ENCODE measurements around the gene CYSLTR1. TPM values are rescaled to one million over a fixed set of nuclear protein-coding genes. Genes with fewer than 3 reads are reported as not detected.
"Not testable (repeated sequence)": the region's sequence is repeated elsewhere in the genome, so short reads cannot be mapped to it uniquely, and the experiment has no call there.

Gene CYSLTR1, protein sequence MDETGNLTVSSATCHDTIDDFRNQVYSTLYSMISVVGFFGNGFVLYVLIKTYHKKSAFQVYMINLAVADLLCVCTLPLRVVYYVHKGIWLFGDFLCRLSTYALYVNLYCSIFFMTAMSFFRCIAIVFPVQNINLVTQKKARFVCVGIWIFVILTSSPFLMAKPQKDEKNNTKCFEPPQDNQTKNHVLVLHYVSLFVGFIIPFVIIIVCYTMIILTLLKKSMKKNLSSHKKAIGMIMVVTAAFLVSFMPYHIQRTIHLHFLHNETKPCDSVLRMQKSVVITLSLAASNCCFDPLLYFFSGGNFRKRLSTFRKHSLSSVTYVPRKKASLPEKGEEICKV
- total RNA-seq (2014; rRNA removed; shearing (Covaris generic)) = 0.12 TPM in 1 of 2 replicates, not detected in the other

DNA sequence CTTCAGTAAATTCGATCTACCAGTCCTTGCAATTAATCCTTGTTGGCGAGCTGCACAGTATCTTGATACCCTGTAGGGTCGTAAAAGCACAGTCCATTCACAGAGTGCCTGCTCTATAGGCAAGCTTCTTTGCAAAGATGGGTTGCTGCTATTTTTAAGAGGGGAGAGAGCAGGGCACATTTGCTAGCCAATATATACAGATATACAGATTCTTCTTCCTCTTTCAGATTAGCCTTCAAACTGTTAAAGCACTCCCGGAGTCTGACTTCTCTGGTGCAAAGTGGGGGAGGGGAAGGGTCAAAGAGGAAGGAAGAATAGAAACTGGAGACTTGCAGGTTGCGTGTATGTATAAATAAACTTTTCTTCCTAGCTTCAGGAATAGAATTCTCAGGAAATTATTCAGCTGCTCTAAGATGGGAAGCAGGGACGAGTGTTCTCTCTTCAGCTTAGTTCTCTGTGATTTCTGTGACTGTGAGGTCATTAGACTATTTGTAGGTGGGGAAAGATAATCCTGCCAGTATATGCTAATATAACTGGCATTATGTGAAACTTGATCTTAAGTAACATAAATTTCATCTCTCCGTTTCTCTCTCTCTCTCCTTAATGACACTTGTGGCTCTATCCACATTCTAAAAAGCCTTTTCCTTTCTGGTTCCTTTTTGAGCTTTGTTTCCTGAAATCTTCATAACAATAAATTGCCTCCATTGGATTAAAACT lies at the start of gene CYSLTR1:
Gene CYSLTR1, minus strand, starts transcription at position 242 of the 717 bp plus-strand sequence. CDS start 53,865 bp downstream, outside the sequence.
- no peak for DNase-seq (ENCODE audit: low spot score)
- in situ Hi-C loops (cut with HindIII; ENCODE audit: low sequenced_read_pairs) = no loop called here

DNA sequence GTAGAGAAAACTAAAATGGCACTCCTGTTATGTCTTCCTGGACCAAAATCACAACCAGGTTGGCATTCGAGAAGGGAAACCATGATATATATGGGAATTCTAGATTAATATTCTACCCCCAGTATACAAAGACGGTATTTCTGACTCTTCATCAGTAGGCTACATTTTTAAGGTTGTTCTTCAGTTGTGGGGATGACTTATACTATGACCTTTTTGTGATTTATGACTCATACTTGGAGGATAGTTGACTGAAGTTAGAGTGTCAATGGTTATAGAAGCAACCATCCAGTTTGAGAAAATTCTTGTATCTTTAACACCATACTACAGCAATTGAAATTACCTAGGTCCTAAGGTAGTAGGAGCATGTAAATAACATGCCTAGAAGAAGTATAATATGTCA lies 49.8 kb upstream of the CYSLTR1 start:
- no peak for DNase-seq (ENCODE audit: low spot score)
- in situ Hi-C loops (cut with HindIII; ENCODE audit: low sequenced_read_pairs) = no loop called here

DNA sequence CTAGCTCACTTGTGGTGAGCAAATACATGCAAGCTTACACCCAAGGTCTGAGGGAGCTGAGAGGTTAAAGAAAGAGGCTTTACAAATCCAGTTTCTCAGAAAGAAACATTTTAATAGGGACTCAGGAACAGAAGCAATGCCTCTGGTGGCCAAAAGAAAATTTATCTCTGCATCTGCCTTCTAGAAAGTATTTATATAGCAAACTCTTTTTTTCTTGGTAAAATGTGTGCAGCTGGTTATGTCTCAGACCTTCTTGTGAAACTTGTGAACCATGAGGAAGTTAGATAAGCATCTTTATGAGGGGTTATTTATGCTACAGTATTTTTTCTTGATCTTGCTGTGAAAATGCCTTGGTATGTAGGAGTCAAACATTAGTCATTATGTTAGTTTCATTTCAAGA lies 48.5 kb upstream of the CYSLTR1 start:
- in situ Hi-C loops (cut with HindIII; ENCODE audit: low sequenced_read_pairs) = no loop called here
- no peak for DNase-seq (ENCODE audit: low spot score)

DNA sequence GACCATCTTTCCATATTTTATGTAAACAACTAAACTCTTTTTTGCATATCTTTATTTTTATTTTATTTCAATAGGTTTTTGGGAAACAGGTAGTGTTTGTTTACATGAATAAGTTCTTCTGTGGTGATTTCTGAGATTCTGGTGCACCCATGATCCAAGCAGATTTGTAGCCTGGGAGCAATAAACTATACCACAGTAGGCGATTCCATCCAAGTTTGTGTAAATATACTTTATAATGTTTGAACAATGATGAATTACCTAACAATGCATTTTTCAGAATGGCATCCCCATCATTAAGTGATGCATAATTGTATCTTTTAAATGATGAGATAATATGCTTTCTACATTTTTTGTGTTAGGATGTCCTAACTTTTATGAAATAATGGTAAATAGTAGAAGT lies 39.2 kb upstream of the CYSLTR1 start:
- no peak for DNase-seq (ENCODE audit: low spot score)
- in situ Hi-C loops (cut with HindIII; ENCODE audit: low sequenced_read_pairs) = no loop called here

DNA sequence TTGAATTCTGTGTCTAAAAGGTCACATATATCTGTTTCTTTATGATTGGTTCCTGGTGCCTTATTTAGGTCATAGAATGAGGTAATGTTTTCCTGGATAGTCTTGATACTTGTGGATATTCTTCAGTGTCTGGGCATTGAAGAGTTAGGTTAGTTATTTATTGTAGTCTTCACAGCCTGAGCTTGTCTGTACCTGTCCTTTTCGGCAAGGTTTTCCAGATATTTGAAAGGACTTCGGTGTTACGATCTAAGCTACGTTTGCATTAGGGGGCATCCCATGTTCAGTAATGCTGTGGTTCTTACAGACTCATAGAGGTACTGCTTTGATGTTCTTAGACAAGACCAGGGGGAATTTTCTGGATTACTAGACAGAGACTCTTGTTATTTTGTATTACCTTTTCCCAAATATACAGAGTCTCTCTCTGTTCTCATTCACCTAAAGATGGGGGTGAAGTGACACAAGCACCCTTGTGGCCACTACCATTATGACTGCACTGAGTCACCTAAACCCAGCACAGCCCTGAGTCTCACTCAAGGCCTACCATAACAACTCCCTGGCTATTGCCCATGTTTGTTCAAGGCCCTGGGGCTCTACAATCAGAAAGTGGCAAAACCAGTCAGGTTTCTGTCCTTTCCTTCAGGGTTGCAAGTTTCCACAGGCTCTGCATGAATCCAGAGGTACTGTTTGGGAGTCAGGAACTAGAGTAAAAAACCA lies 30.1 kb upstream of the CYSLTR1 start:
- in situ Hi-C loops (cut with HindIII; ENCODE audit: low sequenced_read_pairs) = no loop called here
- no peak for DNase-seq (ENCODE audit: low spot score)

DNA sequence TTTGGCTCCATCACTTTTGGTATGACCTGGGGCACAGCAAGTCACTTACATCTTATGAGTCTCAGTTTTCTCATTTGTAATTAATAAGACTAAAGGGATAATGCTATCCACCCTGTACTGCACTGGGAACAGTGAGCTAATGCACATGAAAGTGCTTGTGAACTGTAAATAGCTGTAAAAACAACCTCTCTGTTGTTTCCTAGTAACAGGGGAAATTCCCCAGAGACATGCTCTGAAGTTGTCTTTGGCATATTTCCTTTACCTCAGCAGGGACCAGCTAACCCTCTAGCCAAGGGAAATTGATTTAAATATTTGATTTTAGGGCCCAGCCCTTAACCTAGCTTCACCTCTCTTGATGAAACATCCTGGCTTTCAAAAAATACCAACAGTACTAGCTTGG lies 6.1 kb upstream of the CYSLTR1 start:
- no peak for DNase-seq (ENCODE audit: low spot score)
- in situ Hi-C loops (cut with HindIII; ENCODE audit: low sequenced_read_pairs) = no loop called here

DNA sequence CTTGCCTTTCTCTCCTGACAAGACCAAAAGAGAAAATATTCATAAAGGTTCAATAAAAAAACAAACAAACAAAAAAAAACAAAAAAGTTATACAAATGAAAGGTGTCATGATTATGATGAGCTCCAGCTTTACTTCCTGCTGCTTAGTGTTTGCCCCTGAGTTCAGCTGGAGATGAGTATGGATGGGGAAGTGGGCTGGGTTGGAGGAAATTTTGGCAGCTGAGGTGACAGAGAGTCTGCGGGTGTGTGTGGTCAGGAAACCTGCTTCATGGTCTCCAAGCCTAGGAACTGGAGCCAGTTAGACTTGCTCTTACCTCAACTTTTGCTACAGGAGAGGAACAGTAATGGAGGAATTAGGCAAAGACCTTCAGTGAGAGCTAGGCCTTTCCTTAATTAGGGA lies 4.3 kb upstream of the CYSLTR1 start:
- in situ Hi-C loops (cut with HindIII; ENCODE audit: low sequenced_read_pairs) = no loop called here
- DNase-seq (ENCODE audit: low spot score) = no peak

DNA sequence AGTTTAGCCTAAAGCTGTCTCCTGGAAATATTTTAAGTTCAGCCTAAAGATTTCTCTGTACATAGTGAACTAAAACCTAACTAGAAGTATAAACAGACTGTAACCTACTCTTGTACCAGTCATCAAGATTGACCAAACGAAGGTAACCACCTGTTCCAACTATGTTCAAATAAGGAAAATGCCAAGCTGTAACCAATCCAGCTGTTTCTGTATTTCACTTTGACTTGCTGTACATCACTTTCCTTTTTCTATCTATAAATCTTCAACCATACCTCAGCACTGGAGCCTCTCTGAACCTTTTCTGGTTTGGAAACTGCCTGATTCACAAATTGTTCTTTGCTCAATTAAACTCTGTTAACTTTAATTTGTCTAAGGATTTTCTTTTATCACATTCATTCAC lies 3.1 kb upstream of the CYSLTR1 start:
- no peak for DNase-seq (ENCODE audit: low spot score)
- in situ Hi-C loops (cut with HindIII; ENCODE audit: low sequenced_read_pairs) = no loop called here

DNA sequence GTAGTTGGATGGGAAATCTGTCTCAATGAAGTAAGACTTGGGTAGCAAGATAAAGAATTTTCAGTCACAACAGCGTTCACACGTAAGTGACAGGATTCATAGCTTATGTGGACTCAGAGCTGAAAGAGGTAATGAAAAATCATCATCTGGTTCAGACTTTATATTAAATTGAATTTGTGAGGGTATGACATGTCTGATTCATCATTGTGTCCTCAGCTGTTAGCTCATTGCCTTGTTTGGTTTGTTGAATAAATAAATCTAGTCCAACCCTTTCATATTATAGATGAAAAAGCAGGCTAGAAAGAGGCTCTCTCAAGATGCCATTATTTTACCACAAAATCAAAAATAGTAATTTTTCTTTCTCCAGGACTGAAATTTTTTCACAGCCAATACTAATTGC lies 2.7 kb upstream of the CYSLTR1 start:
- in situ Hi-C loops (cut with HindIII; ENCODE audit: low sequenced_read_pairs) = no loop called here
- DNase-seq (ENCODE audit: low spot score) = no peak

DNA sequence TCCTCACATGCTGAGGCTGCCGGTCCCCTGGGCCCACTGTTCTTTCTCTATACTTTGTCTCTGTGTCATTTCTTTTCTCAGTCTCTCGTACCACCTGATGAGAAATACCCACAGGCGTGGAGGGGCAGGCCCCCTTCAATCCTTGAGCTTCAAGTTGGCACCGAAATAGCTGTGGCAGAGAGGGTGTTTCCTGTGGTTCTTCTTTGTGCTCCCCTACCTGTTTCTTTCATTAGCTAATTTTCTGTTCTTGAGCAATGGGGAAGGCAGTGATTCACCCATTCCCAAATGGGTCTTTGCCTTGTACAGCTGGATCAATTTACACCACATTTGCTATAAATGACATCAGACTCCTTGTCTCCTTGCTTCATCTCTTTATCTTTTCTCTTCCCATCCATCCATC lies 2.1 kb upstream of the CYSLTR1 start:
- no peak for DNase-seq (ENCODE audit: low spot score)
- in situ Hi-C loops (cut with HindIII; ENCODE audit: low sequenced_read_pairs) = no loop called here

DNA sequence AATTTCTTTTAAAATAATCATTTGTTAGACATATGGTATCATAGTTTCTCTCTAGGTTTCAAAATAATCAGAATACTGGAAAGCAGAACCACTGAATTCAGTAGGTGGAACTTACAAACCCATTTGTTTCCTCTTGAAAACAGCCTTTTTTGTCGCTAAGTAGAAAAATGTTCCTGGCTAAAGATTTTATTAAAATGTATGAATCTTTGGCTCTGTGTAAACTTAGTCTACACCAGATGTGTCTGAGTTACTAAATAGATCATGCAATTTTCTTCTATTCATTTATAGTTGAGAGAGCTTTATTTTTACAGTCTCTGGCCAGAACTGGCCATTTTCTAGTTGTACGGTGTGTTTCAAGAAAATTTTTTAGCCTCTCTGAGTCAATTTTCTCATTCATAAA lies 1.0 kb downstream of the CYSLTR1 start:
- no peak for DNase-seq (ENCODE audit: low spot score)
- in situ Hi-C loops (cut with HindIII; ENCODE audit: low sequenced_read_pairs) = no loop called here

DNA sequence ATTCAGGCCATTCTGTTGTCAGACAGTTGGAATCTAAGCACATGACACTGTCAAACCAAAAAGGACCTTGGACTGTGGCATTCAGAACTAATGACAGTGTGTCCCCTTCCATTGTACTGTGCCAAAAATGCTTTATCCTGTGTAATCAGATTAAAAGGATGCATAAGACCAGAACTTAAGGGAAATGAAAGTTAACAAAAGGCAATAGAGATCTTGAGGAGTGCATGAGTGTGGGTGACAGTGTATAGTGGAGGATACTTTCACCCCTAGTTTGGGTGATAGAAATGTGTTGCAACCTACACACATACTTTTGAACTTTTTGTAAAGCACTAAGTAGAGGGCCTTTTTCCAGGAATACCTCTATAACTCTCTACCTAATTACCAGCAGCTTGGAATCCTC lies 4.5 kb downstream of the CYSLTR1 start:
- in situ Hi-C loops (cut with HindIII; ENCODE audit: low sequenced_read_pairs) = no loop called here
- no peak for DNase-seq (ENCODE audit: low spot score)

DNA sequence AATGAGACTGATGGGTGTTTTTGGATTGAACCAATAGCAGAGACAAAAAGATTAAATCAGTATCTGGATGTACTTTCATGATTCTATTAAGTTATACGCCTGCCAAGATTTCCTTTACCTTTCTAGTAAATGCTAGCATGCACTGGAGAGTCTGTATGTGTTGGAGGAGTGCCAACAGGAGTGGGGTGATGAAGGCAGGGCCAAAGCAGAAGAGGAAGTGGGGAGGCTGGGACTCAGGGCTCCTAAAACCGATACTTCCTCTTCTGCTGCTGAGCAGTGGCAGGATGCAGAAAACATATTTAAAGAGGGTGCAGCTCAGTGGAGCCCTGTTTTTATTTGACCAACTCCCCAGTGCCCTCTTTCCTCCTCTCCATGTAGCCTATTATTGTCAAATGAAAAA lies 5.6 kb downstream of the CYSLTR1 start:
- in situ Hi-C loops (cut with HindIII; ENCODE audit: low sequenced_read_pairs) = no loop called here
- DNase-seq (ENCODE audit: low spot score) = no peak

DNA sequence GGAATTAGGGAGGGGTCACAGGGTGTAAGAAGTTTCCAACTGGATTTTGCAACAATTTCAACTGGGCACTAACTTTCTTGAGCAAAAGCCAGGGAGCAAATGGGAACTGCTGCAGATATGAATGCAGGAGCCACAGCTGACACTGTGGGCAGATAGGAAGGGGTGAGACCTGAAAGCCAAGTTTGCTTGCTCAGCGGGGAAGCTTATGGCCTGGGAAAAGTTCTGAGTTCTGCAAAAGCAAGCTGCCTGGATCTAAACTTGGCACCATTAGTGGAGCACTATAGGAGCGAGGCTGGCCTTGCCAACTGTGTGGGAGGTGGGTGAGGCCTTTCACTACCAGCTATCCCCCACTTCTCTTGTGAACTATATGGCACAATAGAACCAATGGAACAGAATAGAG lies 11.1 kb downstream of the CYSLTR1 start:
- in situ Hi-C loops (cut with HindIII; ENCODE audit: low sequenced_read_pairs) = no loop called here
- DNase-seq (ENCODE audit: low spot score) = no peak

DNA sequence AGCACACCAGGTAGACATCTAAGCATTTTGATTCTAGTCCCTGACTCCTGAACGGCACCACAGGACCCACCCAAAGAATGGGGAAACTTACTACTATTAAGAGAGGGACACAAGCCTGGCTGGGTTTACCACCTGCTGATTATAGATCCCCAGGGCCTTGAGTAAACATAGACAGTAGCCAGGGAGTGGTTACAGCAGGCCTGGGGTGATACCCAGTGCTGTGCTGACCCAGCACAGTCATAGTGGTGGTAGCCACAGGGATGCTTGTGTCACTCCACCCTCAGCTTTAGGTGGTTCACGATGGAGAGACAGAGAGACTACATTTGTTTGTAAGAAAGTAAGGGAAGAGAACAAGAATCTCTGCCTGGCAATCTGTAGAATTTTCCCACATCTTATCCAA lies 11.7 kb downstream of the CYSLTR1 start:
- in situ Hi-C loops (cut with HindIII; ENCODE audit: low sequenced_read_pairs) = no loop called here
- DNase-seq (ENCODE audit: low spot score) = no peak

DNA sequence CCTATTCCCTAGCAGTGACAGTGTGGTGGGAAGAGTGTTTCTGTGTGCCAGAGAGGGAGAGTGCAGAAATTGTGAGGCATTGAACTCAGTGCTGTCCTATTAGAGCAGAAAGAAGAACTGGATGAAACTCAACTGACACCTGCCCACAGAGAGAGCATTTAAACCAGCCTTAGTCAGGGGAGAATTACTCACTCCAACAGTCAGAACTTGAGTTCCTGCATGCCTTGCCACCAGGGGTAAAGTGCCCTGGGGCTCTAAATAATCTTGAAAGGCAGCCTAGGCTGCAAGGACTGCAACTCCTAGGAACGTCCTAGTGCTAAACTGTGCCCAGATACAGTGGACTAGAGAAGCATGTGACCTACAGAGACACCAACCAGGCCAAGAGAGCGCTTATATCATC lies 12.8 kb downstream of the CYSLTR1 start:
- in situ Hi-C loops (cut with HindIII; ENCODE audit: low sequenced_read_pairs) = no loop called here

DNA sequence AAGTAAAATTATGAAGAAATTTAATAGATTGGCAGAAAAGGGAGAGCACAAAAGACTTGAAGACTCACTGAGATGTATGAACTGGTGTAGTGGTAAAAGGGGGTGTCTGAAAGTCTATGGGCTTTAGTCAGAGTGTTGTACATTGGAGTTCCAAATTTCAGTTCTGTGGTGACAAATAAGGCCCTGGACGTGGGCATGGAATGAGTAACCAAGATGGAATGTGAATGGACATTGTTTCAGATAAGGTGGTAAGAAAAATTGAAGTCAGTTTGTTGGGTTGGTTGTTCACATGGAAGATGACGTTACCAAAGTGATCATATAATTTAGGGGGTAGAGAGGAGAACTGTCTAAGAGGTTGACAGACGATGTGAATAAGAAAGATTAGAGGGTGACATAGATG lies 13.9 kb downstream of the CYSLTR1 start:
- in situ Hi-C loops (cut with HindIII; ENCODE audit: low sequenced_read_pairs) = no loop called here
- no peak for DNase-seq (ENCODE audit: low spot score)

More for the DNA sequence above, 12.8 kb downstream of the CYSLTR1 start:
- DNase-seq (ENCODE audit: low spot score) = no peak

DNA sequence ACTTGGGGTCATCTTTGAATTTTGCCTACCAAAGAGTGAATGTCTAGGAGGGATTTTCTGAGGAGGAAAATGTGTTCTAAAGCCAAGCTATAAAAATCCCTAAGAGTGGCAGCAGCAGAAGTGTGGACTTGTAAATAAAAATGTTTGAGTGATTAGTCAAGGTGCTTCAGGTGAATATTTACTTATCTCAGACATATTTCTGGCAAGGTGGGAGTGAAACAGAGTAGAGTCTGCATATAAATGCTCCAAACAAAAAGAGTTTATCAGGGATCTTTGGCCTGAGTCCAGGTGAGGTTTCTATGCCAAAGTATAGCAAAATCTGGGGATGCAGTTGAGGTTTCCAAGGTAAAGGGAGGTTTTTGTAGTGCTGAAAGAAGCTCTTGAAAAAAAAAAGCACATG lies 19.7 kb downstream of the CYSLTR1 start:
- DNase-seq (ENCODE audit: low spot score) = no peak
- in situ Hi-C loops (cut with HindIII; ENCODE audit: low sequenced_read_pairs) = no loop called here

DNA sequence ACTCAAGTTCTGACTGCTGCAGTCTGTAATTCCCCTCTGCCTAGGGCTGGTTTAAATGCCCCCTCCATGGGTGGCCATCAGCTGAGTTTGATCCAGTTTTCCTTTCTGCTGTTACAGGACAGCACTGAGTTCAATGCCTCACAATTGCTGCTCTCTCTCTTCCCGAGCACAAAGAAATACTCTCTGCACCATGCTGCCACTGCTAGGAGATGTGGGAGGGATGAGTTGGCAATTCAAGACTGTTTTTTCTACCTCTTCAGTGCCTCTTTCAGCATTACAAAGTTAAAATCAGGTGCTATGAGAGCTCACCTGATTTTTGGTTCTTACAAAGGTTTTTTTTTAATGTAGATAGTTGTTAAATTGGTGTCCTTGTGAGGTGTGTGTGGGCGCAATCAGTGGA lies 24.3 kb downstream of the CYSLTR1 start:
- in situ Hi-C loops (cut with HindIII; ENCODE audit: low sequenced_read_pairs) = no loop called here
- DNase-seq (ENCODE audit: low spot score) = no peak

DNA sequence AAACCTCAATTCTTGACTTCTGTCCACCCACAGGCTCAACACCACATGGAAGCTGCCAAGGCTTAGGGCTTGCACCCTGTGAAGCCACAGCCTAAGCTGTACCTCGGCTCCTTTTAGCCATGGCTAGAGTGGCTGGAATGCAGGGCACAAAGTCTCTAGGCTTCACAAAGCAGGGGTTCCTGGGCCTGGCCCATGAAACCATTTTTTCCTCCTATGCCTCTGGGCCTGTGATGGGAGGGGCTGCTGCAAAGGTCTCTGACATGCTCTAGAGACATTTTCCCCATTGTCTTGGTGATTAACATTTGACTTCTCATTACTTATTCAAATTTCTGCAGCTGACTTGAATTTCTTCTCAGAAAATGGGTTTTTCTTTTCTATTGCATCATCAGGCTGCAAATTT lies 26.5 kb downstream of the CYSLTR1 start:
- in situ Hi-C loops (cut with HindIII; ENCODE audit: low sequenced_read_pairs) = not testable (repeated sequence)

More for the DNA sequence above, 26.5 kb downstream of the CYSLTR1 start:
- DNase-seq (ENCODE audit: low spot score) = not testable (repeated sequence)

All from G401 (cell line).